Inferior parietal cortex (tissue), 1 donor: Measurements from ENCODE around the gene AP4M1.
A peak's percentile ranks its signal among the peaks of the same experiment; 100 is the strongest.
"Not testable (repeated sequence)": the region's sequence is repeated elsewhere in the genome, so short reads cannot be mapped to it uniquely, and the experiment has no call there.

Experiments used
- DNase-seq: peaks from one replicate; pipeline ENCODE4 v3.0.0-alpha.2; 2016; ENCODE audit errors: extremely low spot score

Gene AP4M1

GRCh38 chr7:100130608-100131453 lies 29.4 kb downstream of the AP4M1 start:
- DNase-seq, result peak; percentile 77

GRCh38 chr7:100132126-100132525 lies 30.7 kb downstream of the AP4M1 start:
- DNase-seq, result no peak

- peak; percentile 52 for DNase-seq
These were observed 31.3 kb downstream of the AP4M1 start for GRCh38 chr7:100132697-100133151.

GRCh38 chr7:100137851-100138760 lies 36.7 kb downstream of the AP4M1 start:
- DNase-seq, result no peak

- DNase-seq, result no peak
These were observed 40.1 kb downstream of the AP4M1 start for GRCh38 chr7:100141555-100141949.

- DNase-seq, result no peak
These were observed 41.0 kb downstream of the AP4M1 start for GRCh38 chr7:100142461-100142860.

GRCh38 chr7:100146350-100146749 lies 44.9 kb downstream of the AP4M1 start:
- not testable (repeated sequence) for DNase-seq

- no peak for DNase-seq
These were observed 45.8 kb downstream of the AP4M1 start for GRCh38 chr7:100147278-100147677.

- no peak for DNase-seq
These were observed 46.7 kb downstream of the AP4M1 start for GRCh38 chr7:100148225-100148558.

GRCh38 chr7:100148559-100149328 lies 47.3 kb downstream of the AP4M1 start, which contains the start of gene LAMTOR4:
LAMTOR4 (plus strand) TSS chr7:100148918; CDS start chr7:100148973, 55 bp downstream.
- peak; percentile 99 for DNase-seq

- DNase-seq, result no peak
These were observed 51.0 kb downstream of the AP4M1 start for GRCh38 chr7:100152404-100152803.

GRCh38 chr7:100152937-100153666 lies 51.7 kb downstream of the AP4M1 start:
- no peak for DNase-seq

- DNase-seq, result no peak
These were observed 52.5 kb downstream of the AP4M1 start for GRCh38 chr7:100153708-100154535.

GRCh38 chr7:100154651-100155491 lies 53.4 kb downstream of the AP4M1 start:
- no peak for DNase-seq

- DNase-seq, result no peak
These were observed 54.3 kb downstream of the AP4M1 start for GRCh38 chr7:100155553-100156317.

GRCh38 chr7:100156331-100157068 lies 55.1 kb downstream of the AP4M1 start:
- no peak for DNase-seq

GRCh38 chr7:100157069-100157333 lies 55.6 kb downstream of the AP4M1 start:
- DNase-seq, result no peak
